ENCODE measurements around the gene ZNF674. TPM values are rescaled to one million over a fixed set of nuclear protein-coding genes. Genes with fewer than 3 reads are reported as not detected.
A peak's percentile ranks its signal among the peaks of the same experiment; 100 is the strongest.
"Not testable (repeated sequence)": the region's sequence is repeated elsewhere in the genome, so short reads cannot be mapped to it uniquely, and the experiment has no call there.

ZNF674 gene
- total and polyA plus RNA-seq, 2 donors (not counting 3 experiments of a cell fraction or from before 2014, with no cell fraction given), result 2.5 to 6.7 TPM

GRCh38 chrX:46547857-46548256, 2.6 kb upstream of the ZNF674 start:
- H2AFZ ChIP-seq (ENCODE audit: low read depth, low read length), result no peak overlapping the region
- TF ChIP-seq, protein P1, sequence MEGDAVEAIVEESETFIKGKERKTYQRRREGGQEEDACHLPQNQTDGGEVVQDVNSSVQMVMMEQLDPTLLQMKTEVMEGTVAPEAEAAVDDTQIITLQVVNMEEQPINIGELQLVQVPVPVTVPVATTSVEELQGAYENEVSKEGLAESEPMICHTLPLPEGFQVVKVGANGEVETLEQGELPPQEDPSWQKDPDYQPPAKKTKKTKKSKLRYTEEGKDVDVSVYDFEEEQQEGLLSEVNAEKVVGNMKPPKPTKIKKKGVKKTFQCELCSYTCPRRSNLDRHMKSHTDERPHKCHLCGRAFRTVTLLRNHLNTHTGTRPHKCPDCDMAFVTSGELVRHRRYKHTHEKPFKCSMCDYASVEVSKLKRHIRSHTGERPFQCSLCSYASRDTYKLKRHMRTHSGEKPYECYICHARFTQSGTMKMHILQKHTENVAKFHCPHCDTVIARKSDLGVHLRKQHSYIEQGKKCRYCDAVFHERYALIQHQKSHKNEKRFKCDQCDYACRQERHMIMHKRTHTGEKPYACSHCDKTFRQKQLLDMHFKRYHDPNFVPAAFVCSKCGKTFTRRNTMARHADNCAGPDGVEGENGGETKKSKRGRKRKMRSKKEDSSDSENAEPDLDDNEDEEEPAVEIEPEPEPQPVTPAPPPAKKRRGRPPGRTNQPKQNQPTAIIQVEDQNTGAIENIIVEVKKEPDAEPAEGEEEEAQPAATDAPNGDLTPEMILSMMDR (IDR thresholded peaks at IDR 0.05; ENCODE audit: extremely low read depth in 1 of 2, insufficient read depth in 1 of 2, low read depth in 1 of 2, low read length in 2 of 2), result no peak
- TF ChIP-seq MYC (IDR thresholded peaks at IDR 0.05; ENCODE audit: low read depth, low read length) (no peak), JUN (IDR thresholded peaks at IDR 0.05; ENCODE audit: borderline replicate concordance, insufficient read depth, insufficient read length, low read depth) (peak; percentile 44), GATA2 (IDR thresholded peaks at IDR 0.05; ENCODE audit: insufficient read depth, insufficient read length, low read depth, low read length) (no peak), FOS (IDR thresholded peaks at IDR 0.05; ENCODE audit: borderline replicate concordance, insufficient read depth, low read length) (peak; percentile 73), POLR2AphosphoS5 (IDR thresholded peaks at IDR 0.05; ENCODE audit: insufficient read depth, low read depth, low read length) (peak; percentile 13)
- peak overlapping the region; percentile 2 for H3K9ac ChIP-seq (replicated peaks; ENCODE audit: extremely low read depth, insufficient read depth, low read length)
- H3K4me1 ChIP-seq (ENCODE audit: control insufficient read depth, extremely low read depth, insufficient read depth, low read length), result peaks cover 13% of the 10 kb centered on the region
- H3K4me2 ChIP-seq (ENCODE audit: insufficient read depth, low read length), result peak overlapping the region; percentile 27
- H3K36me3 ChIP-seq (ENCODE audit: control insufficient read depth in 2 of 2, extremely low read depth in 1 of 2, insufficient read depth in 2 of 2, low read length in 2 of 2), result peaks cover 0 to 2% of the 10 kb centered on the region in 2 experiments
- H3K79me2 ChIP-seq (ENCODE audit: control insufficient read depth, insufficient read depth, low read length), result peaks cover 31% of the 10 kb centered on the region
- H3K27me3 ChIP-seq (ENCODE audit: control insufficient read depth in 2 of 2, insufficient read depth in 2 of 2, low read length in 2 of 2), result no peaks in the 10 kb centered on the region
- peak overlapping the region in 1 of 3 experiments; percentile 11 for H3K4me3 ChIP-seq (replicated peaks in 1 of 3; ENCODE audit: insufficient read depth in 1 of 3, low read depth in 1 of 3, low read length in 3 of 3)
- FAIRE-seq (peak; percentile 91), DNase-seq (ENCODE audit: low read depth, low spot score) (peak; percentile 66)
- no TSS peak for BruUV-seq (replicated peaks)
- no peaks in the 10 kb centered on the region for H4K20me1 ChIP-seq (replicated peaks; ENCODE audit: control insufficient read depth, extremely low read depth, insufficient read depth, low read length)
- dilution Hi-C loops (cut with MboI; ENCODE audit: extremely low pct_ligation_motif_present, low sequenced_read_pairs) (no loop called here), intact Hi-C loops (cut with micrococcal nuclease) (no loop called here)
- ChIA-PET CTCF (no interaction called here), POLR2A (no interaction called here)
- no peaks in the 10 kb centered on the region for H3K9me1 ChIP-seq (replicated peaks; ENCODE audit: control insufficient read depth, extremely low read depth, insufficient read depth, low read length)
- peak overlapping the region; percentile 57 for H3K27ac ChIP-seq (ENCODE audit: insufficient read depth, low read depth, low read length)
- no peaks in the 10 kb centered on the region for H3K9me3 ChIP-seq (replicated peaks; ENCODE audit: control insufficient read depth, insufficient read depth, low read length)

GRCh38 chrX:46544527-46544926, 694 bp downstream of the ZNF674 start:
- Histone ChIP-seq H3K4me1 (ENCODE audit: control insufficient read depth, extremely low read depth, insufficient read depth, low read length) (peaks cover 13% of the 10 kb centered on the region), H3K27ac (ENCODE audit: insufficient read depth, low read depth, low read length) (peak overlapping the region; percentile 92), H3K4me2 (ENCODE audit: insufficient read depth, low read length) (peak overlapping the region; percentile 79), H3K9ac (replicated peaks; ENCODE audit: extremely low read depth, insufficient read depth, low read length) (peak overlapping the region; percentile 96), H3K4me3 (replicated peaks in 1 of 3; ENCODE audit: insufficient read depth in 1 of 3, low read depth in 1 of 3, low read length in 3 of 3) (peak overlapping the region in 2 of 3 experiments; percentile 80 to 89), H3K79me2 (ENCODE audit: control insufficient read depth, insufficient read depth, low read length) (peaks cover 31% of the 10 kb centered on the region)
- H2AFZ ChIP-seq (ENCODE audit: low read depth, low read length); intact Hi-C loops (cut with micrococcal nuclease); H3K27me3 ChIP-seq (ENCODE audit: control insufficient read depth in 2 of 2, insufficient read depth in 2 of 2, low read length in 2 of 2); DNase-seq (ENCODE audit: low read depth, low spot score); H3K9me1 ChIP-seq (replicated peaks; ENCODE audit: control insufficient read depth, extremely low read depth, insufficient read depth, low read length); H3K36me3 ChIP-seq (ENCODE audit: control insufficient read depth in 2 of 2, extremely low read depth in 1 of 2, insufficient read depth in 2 of 2, low read length in 2 of 2); dilution Hi-C loops (cut with MboI; ENCODE audit: extremely low pct_ligation_motif_present, low sequenced_read_pairs); H3K9me3 ChIP-seq (replicated peaks; ENCODE audit: control insufficient read depth, insufficient read depth, low read length); CTCF ChIA-PET; POLR2A ChIA-PET; FAIRE-seq; H4K20me1 ChIP-seq (replicated peaks; ENCODE audit: control insufficient read depth, extremely low read depth, insufficient read depth, low read length): not testable (repeated sequence)
- BruUV-seq (replicated peaks), result TSS peak; percentile 71

All from endothelial cell of umbilical vein (primary cell).